ENCODE measurements around the gene RTN4IP1. TPM values are rescaled to one million over a fixed set of nuclear protein-coding genes. Genes with fewer than 3 reads are reported as not detected.

RTN4IP1 gene
- total RNA-seq, 2 donors from 2014 or later = 7.1 to 8.9 TPM

DNA sequence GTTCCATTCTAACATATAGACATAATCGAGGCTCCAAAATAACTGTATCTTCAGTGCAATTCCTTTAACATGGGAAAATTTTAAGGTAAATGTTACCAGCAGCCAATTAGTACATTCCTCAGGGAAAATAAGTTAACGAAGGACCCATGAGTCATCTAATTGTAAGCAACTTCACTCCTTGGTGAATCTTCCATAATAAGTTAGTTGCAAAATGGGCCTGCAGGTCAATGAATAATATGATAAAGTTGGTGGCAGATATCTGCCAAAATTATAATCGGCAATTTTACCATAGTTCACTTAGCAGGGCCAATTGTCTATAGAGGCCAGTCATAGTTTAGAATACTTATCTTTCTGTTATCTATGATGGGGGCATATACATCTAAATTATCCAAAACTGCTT, 42.4 kb upstream of the RTN4IP1 start:
- Histone ChIP-seq H3K4me1 (ENCODE audit: control insufficient read depth, insufficient read depth, low read length) (no peaks in the 10 kb centered on the region), H3K27me3 (ENCODE audit: control insufficient read depth, insufficient read depth, low read length, poor library complexity, severe bottlenecking) (no peaks in the 10 kb centered on the region), H3K9ac (ENCODE audit: extremely low read depth, low read length, poor library complexity, severe bottlenecking) (no peak overlapping the region), H3K9me3 (ENCODE audit: control insufficient read depth, low read length) (no peaks in the 10 kb centered on the region), H3K27ac (ENCODE audit: low read depth, low read length) (no peak overlapping the region), H3K4me3 (ENCODE audit: low read length) (no peak overlapping the region), H3K36me3 (ENCODE audit: control insufficient read depth, insufficient read depth, low read length) (no peaks in the 10 kb centered on the region)
- TF ChIP-seq, protein P1, sequence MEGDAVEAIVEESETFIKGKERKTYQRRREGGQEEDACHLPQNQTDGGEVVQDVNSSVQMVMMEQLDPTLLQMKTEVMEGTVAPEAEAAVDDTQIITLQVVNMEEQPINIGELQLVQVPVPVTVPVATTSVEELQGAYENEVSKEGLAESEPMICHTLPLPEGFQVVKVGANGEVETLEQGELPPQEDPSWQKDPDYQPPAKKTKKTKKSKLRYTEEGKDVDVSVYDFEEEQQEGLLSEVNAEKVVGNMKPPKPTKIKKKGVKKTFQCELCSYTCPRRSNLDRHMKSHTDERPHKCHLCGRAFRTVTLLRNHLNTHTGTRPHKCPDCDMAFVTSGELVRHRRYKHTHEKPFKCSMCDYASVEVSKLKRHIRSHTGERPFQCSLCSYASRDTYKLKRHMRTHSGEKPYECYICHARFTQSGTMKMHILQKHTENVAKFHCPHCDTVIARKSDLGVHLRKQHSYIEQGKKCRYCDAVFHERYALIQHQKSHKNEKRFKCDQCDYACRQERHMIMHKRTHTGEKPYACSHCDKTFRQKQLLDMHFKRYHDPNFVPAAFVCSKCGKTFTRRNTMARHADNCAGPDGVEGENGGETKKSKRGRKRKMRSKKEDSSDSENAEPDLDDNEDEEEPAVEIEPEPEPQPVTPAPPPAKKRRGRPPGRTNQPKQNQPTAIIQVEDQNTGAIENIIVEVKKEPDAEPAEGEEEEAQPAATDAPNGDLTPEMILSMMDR (conservative IDR thresholded peaks at IDR 0.05) = no peak
- no peak for DNase-seq
- Mint-ChIP-seq H3K36me3 (ENCODE audit: low read depth) (peaks cover 3% of the 10 kb centered on the region), H3K27me3 (ENCODE audit: insufficient read depth) (no peaks in the 10 kb centered on the region), H3K9me3 (no peaks in the 10 kb centered on the region), H3K4me1 (peaks cover 3% of the 10 kb centered on the region), H3K27ac (no peak overlapping the region), H3K4me3 (no peak overlapping the region)
- WGBS, 2 experiments (ENCODE audit: insufficient coverage in 1 of 2, insufficient read length in 1 of 2) = 92 to 100% methylated on average over 2 to 3 of the region's 3 CpGs

DNA sequence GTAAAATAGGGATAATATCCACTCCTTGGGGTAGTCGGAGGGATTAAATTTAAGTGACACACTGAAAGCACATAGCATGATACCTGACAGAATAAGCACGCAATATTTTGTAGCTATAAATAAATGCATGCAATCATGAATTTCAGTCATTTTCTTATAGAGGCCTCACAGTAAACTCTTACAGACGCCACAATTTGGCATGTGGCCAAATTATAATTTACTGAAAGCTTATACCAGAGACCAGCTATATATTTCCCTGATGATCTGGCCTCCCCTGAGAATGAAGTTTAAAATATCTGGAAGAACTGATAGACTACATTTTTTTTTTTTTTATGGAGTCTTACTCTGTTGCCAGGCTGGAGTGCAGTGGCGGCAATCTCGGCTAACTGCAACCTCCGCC, 40.9 kb upstream of the RTN4IP1 start:
- DNase-seq = no peak
- Histone ChIP-seq H3K27me3 (ENCODE audit: control insufficient read depth, insufficient read depth, low read length, poor library complexity, severe bottlenecking) (no peaks in the 10 kb centered on the region), H3K4me1 (ENCODE audit: control insufficient read depth, insufficient read depth, low read length) (no peaks in the 10 kb centered on the region), H3K9ac (ENCODE audit: extremely low read depth, low read length, poor library complexity, severe bottlenecking) (no peak overlapping the region), H3K36me3 (ENCODE audit: control insufficient read depth, insufficient read depth, low read length) (peaks cover 6% of the 10 kb centered on the region), H3K9me3 (ENCODE audit: control insufficient read depth, low read length) (no peaks in the 10 kb centered on the region), H3K4me3 (ENCODE audit: low read length) (no peak overlapping the region), H3K27ac (ENCODE audit: low read depth, low read length) (no peak overlapping the region)
- Mint-ChIP-seq H3K4me1 (peaks cover 3% of the 10 kb centered on the region), H3K27ac (no peak overlapping the region), H3K36me3 (ENCODE audit: low read depth) (peaks cover 6% of the 10 kb centered on the region), H3K27me3 (ENCODE audit: insufficient read depth) (no peaks in the 10 kb centered on the region), H3K4me3 (no peak overlapping the region), H3K9me3 (no peaks in the 10 kb centered on the region)
- TF ChIP-seq, protein P1 (conservative IDR thresholded peaks at IDR 0.05) = no peak
- WGBS, 2 experiments (ENCODE audit: insufficient coverage in 1 of 2, insufficient read length in 1 of 2) = 91 to 95% methylated on average over 4 to 6 of the region's 6 CpGs

DNA sequence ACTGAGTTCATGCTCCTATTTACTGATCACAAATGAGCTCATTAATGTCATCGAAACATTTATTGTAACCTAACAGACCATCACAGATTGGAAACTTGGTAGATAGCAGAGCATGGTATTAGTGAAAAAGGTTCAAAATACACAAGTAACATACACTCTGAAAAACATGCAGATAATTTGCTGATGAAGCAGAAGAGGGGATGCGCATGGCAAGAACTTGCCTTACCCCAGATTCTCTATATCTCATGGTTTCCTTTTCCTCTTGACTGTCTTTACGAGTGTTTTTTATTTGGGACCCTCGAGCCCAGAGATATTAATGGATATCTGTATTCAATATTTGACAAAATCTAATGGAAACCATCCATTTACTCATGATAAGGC, 37.7 kb upstream of the RTN4IP1 start:
- no peak for DNase-seq
- Mint-ChIP-seq H3K36me3 (ENCODE audit: low read depth) (peaks cover 32% of the 10 kb centered on the region), H3K9me3 (no peaks in the 10 kb centered on the region), H3K4me3 (no peak overlapping the region), H3K27ac (peak overlapping the region; percentile 10), H3K27me3 (ENCODE audit: insufficient read depth) (no peaks in the 10 kb centered on the region), H3K4me1 (no peaks in the 10 kb centered on the region)
- Histone ChIP-seq H3K4me1 (ENCODE audit: control insufficient read depth, insufficient read depth, low read length) (no peaks in the 10 kb centered on the region), H3K9me3 (ENCODE audit: control insufficient read depth, low read length) (no peaks in the 10 kb centered on the region), H3K27me3 (ENCODE audit: control insufficient read depth, insufficient read depth, low read length, poor library complexity, severe bottlenecking) (no peaks in the 10 kb centered on the region), H3K4me3 (ENCODE audit: low read length) (no peak overlapping the region), H3K27ac (ENCODE audit: low read depth, low read length) (no peak overlapping the region), H3K36me3 (ENCODE audit: control insufficient read depth, insufficient read depth, low read length) (peaks cover 24% of the 10 kb centered on the region), H3K9ac (ENCODE audit: extremely low read depth, low read length, poor library complexity, severe bottlenecking) (no peak overlapping the region)
- WGBS, 2 experiments (ENCODE audit: insufficient coverage in 1 of 2, insufficient read length in 1 of 2) = 92% methylated on average over 4 of the region's 4 CpGs; no CpG with 5 or more reads in 1 of the 2 experiments
- TF ChIP-seq, protein P1 (conservative IDR thresholded peaks at IDR 0.05) = no peak

All from endodermal cell (in vitro differentiated cells).